Astrocyte (in vitro differentiated cells and primary cell): Measurements from ENCODE around the gene ERRFI1. TPM values are rescaled to one million over a fixed set of nuclear protein-coding genes. Genes with fewer than 3 reads are reported as not detected.

ENCODE experiments used
- DNase-seq: peaks from one replicate; pipeline ENCODE4 v3.0.0-alpha.2; 2010; ENCODE audit warnings: low read depth
- FAIRE-seq: peaks from 2 replicates; lab custom pipeline; 2011; peaks lifted over from hg19 to GRCh38; lab: Jason Lieb, UNC
- H2AFZ ChIP-seq: 2 replicates; pipeline ENCODE4 v1.6.0; 2012; ENCODE audit warnings: low read depth, low read length, inconsistent platforms
- H3K27ac ChIP-seq: 2 replicates; pipeline ENCODE4 v1.5.1; 2011; ENCODE audit warnings: low read depth, low read length, inconsistent platforms
- H3K27me3 ChIP-seq: 2 replicates; pipeline ENCODE4 v1.6.0; 2011; ENCODE audit warnings: low read length, inconsistent platforms; ENCODE audit not compliant: insufficient read depth
- H3K36me3 ChIP-seq: 2 replicates; pipeline ENCODE4 v1.5.1; 2011; ENCODE audit warnings: low read length, inconsistent platforms; ENCODE audit not compliant: insufficient read depth
- H3K4me1 ChIP-seq: 2 replicates; pipeline ENCODE4 v1.5.1; 2011; ENCODE audit warnings: low read length, inconsistent platforms; ENCODE audit not compliant: insufficient read depth
- H3K4me2 ChIP-seq: 2 replicates; pipeline ENCODE4 v1.6.0; 2012; ENCODE audit warnings: low read length, inconsistent platforms
- H3K4me3 ChIP-seq: 2 replicates; pipeline ENCODE4 v1.5.1; 2011; ENCODE audit warnings: low read depth, mild to moderate bottlenecking, low read length, inconsistent platforms; ENCODE audit not compliant: insufficient read depth
- H3K79me2 ChIP-seq: 2 replicates; pipeline ENCODE4 v1.6.0; 2012; ENCODE audit warnings: mild to moderate bottlenecking, low read length, inconsistent platforms; ENCODE audit not compliant: insufficient read depth
- H3K9ac ChIP-seq: 2 replicates; pipeline ENCODE4 v1.6.0; 2012; ENCODE audit warnings: mild to moderate bottlenecking, low read length, inconsistent platforms
- H3K9me3 ChIP-seq: 2 replicates; pipeline ENCODE4 v1.5.1; 2012; ENCODE audit warnings: low read depth, mild to moderate bottlenecking, low read length, inconsistent platforms; ENCODE audit not compliant: insufficient read depth
- H4K20me1 ChIP-seq: 2 replicates; pipeline ENCODE4 v1.6.0; 2012; ENCODE audit warnings: low read length, inconsistent platforms; ENCODE audit not compliant: insufficient read depth
- H3K27ac Mint-ChIP-seq: one replicate; pipeline ENCODE4 v1.8.0; 2021; ENCODE audit warnings: mild to moderate bottlenecking, mixed read lengths; ENCODE audit not compliant: unreplicated experiment
- H3K27me3 Mint-ChIP-seq: one replicate; pipeline ENCODE4 v1.8.0; 2021; ENCODE audit warnings: low read depth, mixed read lengths; ENCODE audit not compliant: unreplicated experiment
- H3K36me3 Mint-ChIP-seq: one replicate; pipeline ENCODE4 v1.8.0; 2021; ENCODE audit warnings: low read depth, mixed read lengths; ENCODE audit not compliant: unreplicated experiment
- H3K4me1 Mint-ChIP-seq: one replicate; pipeline ENCODE4 v1.8.0; 2021; ENCODE audit warnings: low read depth, mixed read lengths; ENCODE audit not compliant: unreplicated experiment
- H3K4me3 Mint-ChIP-seq: one replicate; pipeline ENCODE4 v1.8.0; 2021; ENCODE audit warnings: mild to moderate bottlenecking, moderate library complexity, mixed read lengths; ENCODE audit not compliant: unreplicated experiment
- H3K9me3 Mint-ChIP-seq: one replicate; pipeline ENCODE4 v1.8.0; 2021; ENCODE audit warnings: mild to moderate bottlenecking, mixed read lengths; ENCODE audit not compliant: unreplicated experiment
- CTCF ChIP-seq: IDR thresholded peaks from 2 replicates; pipeline ENCODE4 v1.5.1; 2011; ENCODE audit warnings: low read depth, mild to moderate bottlenecking, inconsistent platforms, low read length, moderate library complexity; ENCODE audit not compliant: insufficient read depth
- EZH2 ChIP-seq: IDR thresholded peaks from 2 replicates; pipeline ENCODE4 v1.6.1; 2012; ENCODE audit warnings: mild to moderate bottlenecking, low read length, inconsistent platforms; ENCODE audit not compliant: insufficient read depth
- total RNA-seq: library from RNA; stranded (reverse); gene quantifications from 2 replicates; pipeline ENCODE4 v1.2.1, GENCODE V29; 2021

The ERRFI1 gene
- total RNA-seq, 1 donor from 2014 or later = 81.5 TPM

GRCh38 chr1:7992885-7993284, 33.2 kb downstream of the ERRFI1 start:
- H3K4me1 ChIP-seq = peaks cover 10% of the 10 kb centered on the region
- H3K79me2 ChIP-seq = no peaks in the 10 kb centered on the region
- no peak for TF ChIP-seq CTCF
- no peak for TF ChIP-seq EZH2
- H3K9me3 ChIP-seq = no peaks in the 10 kb centered on the region
- FAIRE-seq = no peak
- peaks cover 5% of the 10 kb centered on the region for H3K36me3 Mint-ChIP-seq
- H3K9me3 Mint-ChIP-seq = peaks cover 4% of the 10 kb centered on the region
- peaks cover 7% of the 10 kb centered on the region for H3K4me1 Mint-ChIP-seq
- H3K27ac ChIP-seq = no peak overlapping the region
- no peak overlapping the region for H3K4me3 ChIP-seq
- H3K36me3 ChIP-seq = no peaks in the 10 kb centered on the region
- H3K9ac ChIP-seq = no peak overlapping the region
- no peak overlapping the region for H2AFZ ChIP-seq
- no peak overlapping the region for H3K4me2 ChIP-seq
- H3K27ac Mint-ChIP-seq = no peak overlapping the region
- no peaks in the 10 kb centered on the region for H3K27me3 Mint-ChIP-seq
- no peak for DNase-seq
- H3K27me3 ChIP-seq = no peaks in the 10 kb centered on the region
- no peaks in the 10 kb centered on the region for H4K20me1 ChIP-seq
- no peak overlapping the region for H3K4me3 Mint-ChIP-seq

- no peaks in the 10 kb centered on the region for H4K20me1 ChIP-seq
- no peak overlapping the region for H2AFZ ChIP-seq
- no peaks in the 10 kb centered on the region for H3K9me3 ChIP-seq
- H3K9me3 Mint-ChIP-seq = peaks cover 2% of the 10 kb centered on the region
- no peak overlapping the region for H3K4me2 ChIP-seq
- TF ChIP-seq EZH2 = no peak
- TF ChIP-seq CTCF = no peak
- H3K36me3 Mint-ChIP-seq = peaks cover 5% of the 10 kb centered on the region
- H3K36me3 ChIP-seq = no peaks in the 10 kb centered on the region
- DNase-seq = no peak
- no peak overlapping the region for H3K27ac Mint-ChIP-seq
- no peaks in the 10 kb centered on the region for H3K27me3 ChIP-seq
- H3K27me3 Mint-ChIP-seq = no peaks in the 10 kb centered on the region
- no peak overlapping the region for H3K4me3 Mint-ChIP-seq
- H3K79me2 ChIP-seq = no peaks in the 10 kb centered on the region
- H3K4me1 ChIP-seq = peaks cover 10% of the 10 kb centered on the region
- FAIRE-seq = no peak
- H3K4me3 ChIP-seq = no peak overlapping the region
- peaks cover 7% of the 10 kb centered on the region for H3K4me1 Mint-ChIP-seq
- no peak overlapping the region for H3K27ac ChIP-seq
- H3K9ac ChIP-seq = no peak overlapping the region
Observed at GRCh38 chr1:7991504-7992440, 34.3 kb downstream of the ERRFI1 start.
